ENCODE data around the gene MPRIP. TPM values are rescaled to one million over a fixed set of nuclear protein-coding genes. Genes with fewer than 3 reads are reported as not detected.

The MPRIP gene
- total and polyA plus RNA-seq, 2 donors (not counting 1 experiment from before 2014, with no cell fraction given) = 130 to 299 TPM

DNA sequence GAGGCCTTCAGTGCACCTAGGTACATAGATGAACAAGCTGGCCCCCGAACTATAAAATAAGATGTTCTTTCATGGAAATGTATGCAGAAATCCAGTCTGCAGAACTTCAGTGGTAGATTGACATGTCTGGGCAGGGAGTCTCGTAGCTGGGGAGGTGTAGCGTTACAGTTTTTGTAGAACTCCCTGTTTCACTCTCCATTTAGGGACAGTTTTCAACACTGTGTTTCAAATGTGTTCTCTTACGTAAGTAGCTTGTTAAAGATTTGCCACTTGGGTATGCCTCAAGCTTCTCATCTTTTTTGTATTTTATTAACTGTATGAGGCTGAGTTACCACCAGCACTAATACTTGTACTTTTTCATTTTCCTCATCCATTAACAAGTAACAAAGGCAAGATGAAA is 117.3 kb downstream of the MPRIP start:
- intact Hi-C loops (cut with micrococcal nuclease) = no loop called here
- Histone ChIP-seq H3K4me1 (ENCODE audit: control insufficient read depth in 2 of 2, insufficient read depth in 2 of 2, low read length in 2 of 2) (no peaks in the 10 kb centered on the region), H3K27ac (ENCODE audit: low read length in 2 of 2) (no peak overlapping the region), H3K36me3 (replicated peaks in 1 of 2; ENCODE audit: control extremely low read depth in 1 of 2, control insufficient read depth in 1 of 2, extremely low read depth in 1 of 2, insufficient read depth in 2 of 2, low read length in 1 of 2) (peaks cover 1 to 87% of the 10 kb centered on the region in 2 experiments), H3K79me2 (ENCODE audit: control insufficient read depth, insufficient read depth, low read length) (no peaks in the 10 kb centered on the region), H4K20me1 (ENCODE audit: control insufficient read depth, insufficient read depth, low read length, poor library complexity, severe bottlenecking) (no peaks in the 10 kb centered on the region), H3K9ac (ENCODE audit: low read length) (no peak overlapping the region), H3K4me2 (replicated peaks; ENCODE audit: low read depth, low read length, poor library complexity, severe bottlenecking) (no peak overlapping the region), H3K9me3 (ENCODE audit: control extremely low read depth in 1 of 3, control insufficient read depth in 2 of 3, insufficient read depth in 1 of 3, low read length in 2 of 3) (no peaks in the 10 kb centered on the region), H3K27me3 (replicated peaks in 1 of 4; ENCODE audit: control extremely low read depth in 1 of 4, control insufficient read depth in 3 of 4, insufficient read depth in 4 of 4, low read length in 3 of 4) (no peaks in the 10 kb centered on the region), H2AFZ (ENCODE audit: insufficient read depth, low read depth, low read length, poor library complexity, severe bottlenecking) (no peak overlapping the region), H3K4me3 (ENCODE audit: control extremely low read depth in 1 of 5, extremely low read depth in 1 of 5, insufficient read depth in 1 of 5, low read depth in 2 of 5, low read length in 4 of 5) (no peak overlapping the region)
- no peaks in the 10 kb centered on the region for H3K27me3 Mint-ChIP-seq
- WGBS (ENCODE audit: insufficient coverage) = 83% methylated on average over 2 of the region's 4 CpGs
- TF ChIP-seq, protein P1, sequence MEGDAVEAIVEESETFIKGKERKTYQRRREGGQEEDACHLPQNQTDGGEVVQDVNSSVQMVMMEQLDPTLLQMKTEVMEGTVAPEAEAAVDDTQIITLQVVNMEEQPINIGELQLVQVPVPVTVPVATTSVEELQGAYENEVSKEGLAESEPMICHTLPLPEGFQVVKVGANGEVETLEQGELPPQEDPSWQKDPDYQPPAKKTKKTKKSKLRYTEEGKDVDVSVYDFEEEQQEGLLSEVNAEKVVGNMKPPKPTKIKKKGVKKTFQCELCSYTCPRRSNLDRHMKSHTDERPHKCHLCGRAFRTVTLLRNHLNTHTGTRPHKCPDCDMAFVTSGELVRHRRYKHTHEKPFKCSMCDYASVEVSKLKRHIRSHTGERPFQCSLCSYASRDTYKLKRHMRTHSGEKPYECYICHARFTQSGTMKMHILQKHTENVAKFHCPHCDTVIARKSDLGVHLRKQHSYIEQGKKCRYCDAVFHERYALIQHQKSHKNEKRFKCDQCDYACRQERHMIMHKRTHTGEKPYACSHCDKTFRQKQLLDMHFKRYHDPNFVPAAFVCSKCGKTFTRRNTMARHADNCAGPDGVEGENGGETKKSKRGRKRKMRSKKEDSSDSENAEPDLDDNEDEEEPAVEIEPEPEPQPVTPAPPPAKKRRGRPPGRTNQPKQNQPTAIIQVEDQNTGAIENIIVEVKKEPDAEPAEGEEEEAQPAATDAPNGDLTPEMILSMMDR (IDR thresholded peaks at IDR 0.05) = no peak
- TF ChIP-seq EZH2 (IDR thresholded peaks at IDR 0.05; ENCODE audit: borderline replicate concordance, insufficient read depth, low read depth, low read length, poor library complexity, severe bottlenecking) = no peak
- no peaks in the 10 kb centered on the region for H3K4me1 Mint-ChIP-seq
- DNase-seq (no peak), ATAC-seq (ENCODE audit: low read depth) (no peak)
- CTCF ChIA-PET = interaction anchor here (0.6 kb wide), 1 partner anchor 108 kb away, joined by 3 read pairs; no protein-coding TSS in a partner anchor
- no peak overlapping the region for H3K4me3 Mint-ChIP-seq
- H3K9me3 Mint-ChIP-seq (ENCODE audit: insufficient read depth) = no peaks in the 10 kb centered on the region
- POLR2A ChIA-PET = no interaction called here
- H3K27ac Mint-ChIP-seq = no peak overlapping the region

DNA sequence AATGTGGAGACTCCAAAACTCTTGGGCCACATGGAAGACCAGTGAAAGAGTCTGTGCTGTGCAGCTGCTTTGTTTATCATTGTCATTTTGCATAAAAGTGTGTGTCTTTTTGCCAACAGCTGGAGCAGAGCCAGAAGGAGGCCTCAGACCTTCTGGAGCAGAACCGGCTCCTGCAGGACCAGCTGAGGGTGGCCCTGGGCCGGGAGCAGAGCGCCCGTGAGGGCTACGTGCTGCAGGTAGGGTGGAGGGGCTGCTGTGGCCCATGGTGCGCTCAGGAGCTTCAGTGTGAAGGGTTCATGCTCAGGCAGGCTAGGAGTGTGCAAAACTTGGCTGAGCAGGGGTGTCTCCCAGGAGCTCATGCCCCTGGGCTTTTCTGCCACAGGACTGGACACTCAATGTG is 118.9 kb downstream of the MPRIP start:
- no peak overlapping the region for H3K4me3 Mint-ChIP-seq
- H3K27ac Mint-ChIP-seq = no peak overlapping the region
- POLR2A ChIA-PET = no interaction called here
- Histone ChIP-seq H3K9me3 (ENCODE audit: control extremely low read depth in 1 of 3, control insufficient read depth in 2 of 3, insufficient read depth in 1 of 3, low read length in 2 of 3) (no peaks in the 10 kb centered on the region), H2AFZ (ENCODE audit: insufficient read depth, low read depth, low read length, poor library complexity, severe bottlenecking) (no peak overlapping the region), H3K27ac (ENCODE audit: low read length in 2 of 2) (no peak overlapping the region), H3K36me3 (replicated peaks in 1 of 2; ENCODE audit: control extremely low read depth in 1 of 2, control insufficient read depth in 1 of 2, extremely low read depth in 1 of 2, insufficient read depth in 2 of 2, low read length in 1 of 2) (peaks cover 1 to 88% of the 10 kb centered on the region in 2 experiments), H3K4me1 (ENCODE audit: control insufficient read depth in 2 of 2, insufficient read depth in 2 of 2, low read length in 2 of 2) (no peaks in the 10 kb centered on the region), H3K9ac (ENCODE audit: low read length) (no peak overlapping the region), H3K27me3 (replicated peaks in 1 of 4; ENCODE audit: control extremely low read depth in 1 of 4, control insufficient read depth in 3 of 4, insufficient read depth in 4 of 4, low read length in 3 of 4) (no peaks in the 10 kb centered on the region), H3K4me2 (replicated peaks; ENCODE audit: low read depth, low read length, poor library complexity, severe bottlenecking) (no peak overlapping the region), H3K4me3 (ENCODE audit: control extremely low read depth in 1 of 5, extremely low read depth in 1 of 5, insufficient read depth in 1 of 5, low read depth in 2 of 5, low read length in 4 of 5) (no peak overlapping the region), H4K20me1 (ENCODE audit: control insufficient read depth, insufficient read depth, low read length, poor library complexity, severe bottlenecking) (no peaks in the 10 kb centered on the region), H3K79me2 (ENCODE audit: control insufficient read depth, insufficient read depth, low read length) (no peaks in the 10 kb centered on the region)
- H3K9me3 Mint-ChIP-seq (ENCODE audit: insufficient read depth) = no peaks in the 10 kb centered on the region
- no peak for DNase-seq
- CTCF ChIA-PET = no interaction called here
- H3K4me1 Mint-ChIP-seq = no peaks in the 10 kb centered on the region
- TF ChIP-seq, protein P1 (IDR thresholded peaks at IDR 0.05) = no peak
- TF ChIP-seq EZH2 (IDR thresholded peaks at IDR 0.05; ENCODE audit: borderline replicate concordance, insufficient read depth, low read depth, low read length, poor library complexity, severe bottlenecking) = no peak
- intact Hi-C loops (cut with micrococcal nuclease) = no loop called here
- no peak for ATAC-seq (ENCODE audit: low read depth)
- 92% methylated on average over 6 of the region's 6 CpGs for WGBS (ENCODE audit: insufficient coverage)
- H3K27me3 Mint-ChIP-seq = no peaks in the 10 kb centered on the region
